ENCODE data around the gene KCMF1. TPM values are rescaled to one million over a fixed set of nuclear protein-coding genes. Genes with fewer than 3 reads are reported as not detected.

KCMF1 gene
- total RNA-seq, 1 donor from 2014 or later, result 95.8 TPM

- Mint-ChIP-seq H3K36me3 (ENCODE audit: low read depth) (peaks cover 1% of the 10 kb centered on the region), H3K27ac (ENCODE audit: unreplicated experiment) (no peak overlapping the region), H3K27me3 (ENCODE audit: low read depth) (no peaks in the 10 kb centered on the region), H3K4me3 (ENCODE audit: unreplicated experiment) (no peak overlapping the region), H3K9me3 (ENCODE audit: low read depth) (no peaks in the 10 kb centered on the region), H3K4me1 (ENCODE audit: low read depth) (peaks cover 33% of the 10 kb centered on the region)
- TF ChIP-seq, protein P1, sequence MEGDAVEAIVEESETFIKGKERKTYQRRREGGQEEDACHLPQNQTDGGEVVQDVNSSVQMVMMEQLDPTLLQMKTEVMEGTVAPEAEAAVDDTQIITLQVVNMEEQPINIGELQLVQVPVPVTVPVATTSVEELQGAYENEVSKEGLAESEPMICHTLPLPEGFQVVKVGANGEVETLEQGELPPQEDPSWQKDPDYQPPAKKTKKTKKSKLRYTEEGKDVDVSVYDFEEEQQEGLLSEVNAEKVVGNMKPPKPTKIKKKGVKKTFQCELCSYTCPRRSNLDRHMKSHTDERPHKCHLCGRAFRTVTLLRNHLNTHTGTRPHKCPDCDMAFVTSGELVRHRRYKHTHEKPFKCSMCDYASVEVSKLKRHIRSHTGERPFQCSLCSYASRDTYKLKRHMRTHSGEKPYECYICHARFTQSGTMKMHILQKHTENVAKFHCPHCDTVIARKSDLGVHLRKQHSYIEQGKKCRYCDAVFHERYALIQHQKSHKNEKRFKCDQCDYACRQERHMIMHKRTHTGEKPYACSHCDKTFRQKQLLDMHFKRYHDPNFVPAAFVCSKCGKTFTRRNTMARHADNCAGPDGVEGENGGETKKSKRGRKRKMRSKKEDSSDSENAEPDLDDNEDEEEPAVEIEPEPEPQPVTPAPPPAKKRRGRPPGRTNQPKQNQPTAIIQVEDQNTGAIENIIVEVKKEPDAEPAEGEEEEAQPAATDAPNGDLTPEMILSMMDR (IDR thresholded peaks at IDR 0.05), result no peak
- no peak for DNase-seq (ENCODE audit: low spot score)
These were observed 20.6 kb downstream of the KCMF1 start for GRCh38 chr2:84991404-84992160.

DNA sequence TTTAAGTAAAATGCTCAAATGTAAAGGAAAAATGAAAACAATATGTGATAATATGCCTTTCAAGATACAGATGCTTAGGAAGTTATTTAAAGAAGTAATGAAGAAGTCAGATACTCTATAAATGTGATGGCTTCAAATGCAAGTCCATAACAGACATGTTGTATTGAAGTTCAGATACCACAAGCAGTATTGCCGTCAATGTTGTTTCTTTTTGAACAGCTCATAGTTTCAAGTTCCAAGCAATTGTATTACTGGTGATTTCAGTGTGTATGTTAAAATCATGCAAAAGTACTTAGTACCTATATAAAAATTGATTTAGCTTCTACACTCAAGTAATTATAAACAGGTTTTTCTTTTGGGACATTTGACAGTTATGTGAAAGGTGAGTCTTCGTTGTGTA, 24.9 kb downstream of the KCMF1 start:
- H3K4me3 Mint-ChIP-seq (ENCODE audit: unreplicated experiment), result no peak overlapping the region
- H3K27ac Mint-ChIP-seq (ENCODE audit: unreplicated experiment), result peak overlapping the region; percentile 72
- peaks cover 38% of the 10 kb centered on the region for H3K4me1 Mint-ChIP-seq (ENCODE audit: low read depth)

GRCh38 chr2:84996909-84997308, 25.9 kb downstream of the KCMF1 start:
- no peak for DNase-seq (ENCODE audit: low spot score)
- Mint-ChIP-seq H3K4me3 (ENCODE audit: unreplicated experiment) (no peak overlapping the region), H3K4me1 (ENCODE audit: low read depth) (peaks cover 38% of the 10 kb centered on the region), H3K9me3 (ENCODE audit: low read depth) (no peaks in the 10 kb centered on the region), H3K27ac (ENCODE audit: unreplicated experiment) (no peak overlapping the region), H3K27me3 (ENCODE audit: low read depth) (no peaks in the 10 kb centered on the region), H3K36me3 (ENCODE audit: low read depth) (peaks cover 1% of the 10 kb centered on the region)
- TF ChIP-seq, protein P1 (IDR thresholded peaks at IDR 0.05), result no peak

More for the DNA sequence above, 24.9 kb downstream of the KCMF1 start:
- Mint-ChIP-seq H3K27me3 (ENCODE audit: low read depth) (no peaks in the 10 kb centered on the region), H3K9me3 (ENCODE audit: low read depth) (no peaks in the 10 kb centered on the region), H3K36me3 (ENCODE audit: low read depth) (peaks cover 1% of the 10 kb centered on the region)
- TF ChIP-seq, protein P1 (IDR thresholded peaks at IDR 0.05), result no peak
- DNase-seq (ENCODE audit: low spot score), result no peak

DNA sequence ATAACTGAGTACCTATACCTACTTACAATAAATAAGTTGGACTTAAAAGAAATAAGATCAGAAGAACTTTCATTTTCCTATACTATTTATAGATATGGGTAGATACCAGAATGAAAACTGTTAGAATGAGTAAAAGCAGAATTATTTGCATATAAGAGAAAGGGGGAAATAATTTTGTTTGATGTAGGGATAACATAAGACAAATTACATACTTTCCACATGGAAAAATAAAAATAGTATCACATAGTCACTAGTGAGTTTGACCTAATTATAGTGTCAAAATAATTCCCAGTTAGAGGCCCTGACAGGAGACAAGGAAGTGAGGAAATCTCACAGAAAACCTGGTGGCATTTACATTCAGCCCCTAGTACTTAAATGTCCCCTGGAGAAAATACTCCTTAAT, 28.6 kb downstream of the KCMF1 start:
- TF ChIP-seq, protein P1 (IDR thresholded peaks at IDR 0.05), result no peak
- no peak for DNase-seq (ENCODE audit: low spot score)
- Mint-ChIP-seq H3K36me3 (ENCODE audit: low read depth) (no peaks in the 10 kb centered on the region), H3K4me1 (ENCODE audit: low read depth) (peaks cover 42% of the 10 kb centered on the region), H3K27ac (ENCODE audit: unreplicated experiment) (peak overlapping the region; percentile 49), H3K4me3 (ENCODE audit: unreplicated experiment) (no peak overlapping the region), H3K9me3 (ENCODE audit: low read depth) (no peaks in the 10 kb centered on the region), H3K27me3 (ENCODE audit: low read depth) (no peaks in the 10 kb centered on the region)

DNA sequence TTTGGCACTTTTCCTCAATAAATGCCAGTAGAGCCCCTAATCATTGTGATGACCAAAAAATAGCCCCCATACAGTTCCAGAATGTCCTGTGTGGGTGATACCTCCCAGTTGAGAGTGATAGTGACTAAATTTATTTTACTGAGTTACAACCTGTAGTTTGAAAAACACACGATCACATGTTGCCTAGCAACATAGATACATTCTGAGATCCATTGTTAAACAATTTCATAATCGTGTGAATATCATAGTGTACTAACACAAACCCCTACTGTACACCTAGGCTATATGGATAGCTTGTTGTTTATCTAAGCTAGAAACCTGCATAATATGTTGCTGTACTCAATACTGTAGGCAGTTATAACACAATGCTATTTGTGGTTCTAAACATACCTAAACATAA, 30.6 kb downstream of the KCMF1 start:
- no peak overlapping the region for H3K27ac Mint-ChIP-seq (ENCODE audit: unreplicated experiment)
- DNase-seq (ENCODE audit: low spot score), result no peak
- H3K27me3 Mint-ChIP-seq (ENCODE audit: low read depth), result no peaks in the 10 kb centered on the region
- H3K36me3 Mint-ChIP-seq (ENCODE audit: low read depth), result no peaks in the 10 kb centered on the region
- no peaks in the 10 kb centered on the region for H3K9me3 Mint-ChIP-seq (ENCODE audit: low read depth)
- peaks cover 24% of the 10 kb centered on the region for H3K4me1 Mint-ChIP-seq (ENCODE audit: low read depth)
- no peak overlapping the region for H3K4me3 Mint-ChIP-seq (ENCODE audit: unreplicated experiment)
- TF ChIP-seq, protein P1 (IDR thresholded peaks at IDR 0.05), result no peak
